ENCODE results near the gene HSD17B11.
A peak's percentile ranks its signal among the peaks of the same experiment; 100 is the strongest.
"Not testable (repeated sequence)": the region's sequence is repeated elsewhere in the genome, so short reads cannot be mapped to it uniquely, and the experiment has no call there.

The HSD17B11 gene

GRCh38 chr4:87390891-87391575 is at the start of gene HSD17B11:
TSS of gene HSD17B11 (minus strand) at chr4:87391188. CDS start at chr4:87391070, 118 bp downstream.
- H3K36me3 Mint-ChIP-seq (ENCODE audit: low read depth), result peaks cover 2% of the 10 kb centered on the region
- ATAC-seq (peak; percentile 99), DNase-seq (peak; percentile 79)
- H3K4me3 Mint-ChIP-seq, result peak within 1 kb of the TSS; percentile 89
- H3K4me1 Mint-ChIP-seq, result peaks cover 41% of the 10 kb centered on the region
- H3K27ac Mint-ChIP-seq, result peak within 1 kb of the TSS; percentile 90
- H3K27me3 Mint-ChIP-seq, result no peaks in the 10 kb centered on the region
- peaks cover 4% of the 10 kb centered on the region for H3K9me3 Mint-ChIP-seq

- Mint-ChIP-seq H3K27me3 (no peaks in the 10 kb centered on the region), H3K36me3 (ENCODE audit: low read depth) (peaks cover 11% of the 10 kb centered on the region), H3K27ac (no peak overlapping the region), H3K4me3 (no peak overlapping the region), H3K4me1 (peaks cover 7% of the 10 kb centered on the region), H3K9me3 (no peaks in the 10 kb centered on the region)
- ATAC-seq (no peak), DNase-seq (no peak)
Measured at GRCh38 chr4:87433342-87433741, 42.4 kb upstream of the HSD17B11 start.

GRCh38 chr4:87430038-87430437 is 39.0 kb upstream of the HSD17B11 start:
- H3K9me3 Mint-ChIP-seq, result no peaks in the 10 kb centered on the region
- H3K36me3 Mint-ChIP-seq (ENCODE audit: low read depth), result peaks cover 2% of the 10 kb centered on the region
- no peak for ATAC-seq
- H3K27me3 Mint-ChIP-seq, result no peaks in the 10 kb centered on the region
- H3K27ac Mint-ChIP-seq, result no peak overlapping the region
- no peak overlapping the region for H3K4me3 Mint-ChIP-seq
- no peak for DNase-seq
- peaks cover 21% of the 10 kb centered on the region for H3K4me1 Mint-ChIP-seq

- Mint-ChIP-seq H3K27ac (no peak overlapping the region), H3K27me3 (no peaks in the 10 kb centered on the region), H3K4me3 (no peak overlapping the region), H3K36me3 (ENCODE audit: low read depth) (peaks cover 2% of the 10 kb centered on the region), H3K4me1 (peaks cover 28% of the 10 kb centered on the region), H3K9me3 (no peaks in the 10 kb centered on the region)
- DNase-seq, result no peak
- no peak for ATAC-seq
Measured at GRCh38 chr4:87428979-87429378, 38.0 kb upstream of the HSD17B11 start.

GRCh38 chr4:87427518-87427868 is 36.5 kb upstream of the HSD17B11 start:
- Mint-ChIP-seq H3K9me3 (no peaks in the 10 kb centered on the region), H3K4me3 (no peak overlapping the region), H3K27ac (no peak overlapping the region), H3K36me3 (ENCODE audit: low read depth) (peaks cover 2% of the 10 kb centered on the region), H3K27me3 (no peaks in the 10 kb centered on the region), H3K4me1 (peaks cover 37% of the 10 kb centered on the region)
- no peak for DNase-seq
- ATAC-seq, result no peak

GRCh38 chr4:87426865-87427517 is 36.0 kb upstream of the HSD17B11 start:
- Mint-ChIP-seq H3K27me3 (no peaks in the 10 kb centered on the region), H3K36me3 (ENCODE audit: low read depth) (peaks cover 2% of the 10 kb centered on the region), H3K4me3 (no peak overlapping the region), H3K9me3 (no peaks in the 10 kb centered on the region), H3K27ac (no peak overlapping the region), H3K4me1 (peaks cover 41% of the 10 kb centered on the region)
- no peak for DNase-seq
- no peak for ATAC-seq

GRCh38 chr4:87425711-87426110 is 34.7 kb upstream of the HSD17B11 start:
- ATAC-seq (no peak), DNase-seq (no peak)
- Mint-ChIP-seq H3K4me1 (peaks cover 46% of the 10 kb centered on the region), H3K9me3 (no peaks in the 10 kb centered on the region), H3K36me3 (ENCODE audit: low read depth) (no peaks in the 10 kb centered on the region), H3K4me3 (no peak overlapping the region), H3K27ac (no peak overlapping the region), H3K27me3 (no peaks in the 10 kb centered on the region)

- Mint-ChIP-seq H3K4me3 (peak overlapping the region; percentile 92), H3K4me1 (peaks cover 41% of the 10 kb centered on the region)
- not testable (repeated sequence) for DNase-seq; H3K27me3 Mint-ChIP-seq; ATAC-seq; H3K36me3 Mint-ChIP-seq (ENCODE audit: low read depth); H3K9me3 Mint-ChIP-seq; H3K27ac Mint-ChIP-seq
Measured at GRCh38 chr4:87424099-87424543, 33.1 kb upstream of the HSD17B11 start.

- peak overlapping the region; percentile 92 for H3K4me3 Mint-ChIP-seq
- ATAC-seq, result no peak
- H3K27ac Mint-ChIP-seq, result peak overlapping the region; percentile 93
- H3K27me3 Mint-ChIP-seq, result no peaks in the 10 kb centered on the region
- peaks cover 41% of the 10 kb centered on the region for H3K4me1 Mint-ChIP-seq
- no peaks in the 10 kb centered on the region for H3K9me3 Mint-ChIP-seq
- H3K36me3 Mint-ChIP-seq (ENCODE audit: low read depth), result no peaks in the 10 kb centered on the region
- DNase-seq, result no peak
Measured at GRCh38 chr4:87423317-87424098, 32.5 kb upstream of the HSD17B11 start.

GRCh38 chr4:87422104-87423052 is 31.4 kb upstream of the HSD17B11 start, which contains the start of gene NUDT9:
TSS of gene NUDT9 (plus strand) at chr4:87422573. CDS start at chr4:87422906, 333 bp downstream.
- Mint-ChIP-seq H3K4me3 (peak within 1 kb of the TSS; percentile 92), H3K27me3 (no peaks in the 10 kb centered on the region)

GRCh38 chr4:87420276-87420830 is 29.4 kb upstream of the HSD17B11 start:
- H3K9me3 Mint-ChIP-seq, result no peaks in the 10 kb centered on the region
- H3K36me3 Mint-ChIP-seq (ENCODE audit: low read depth), result no peaks in the 10 kb centered on the region
- H3K27ac Mint-ChIP-seq, result no peak overlapping the region
- no peak overlapping the region for H3K4me3 Mint-ChIP-seq
- H3K27me3 Mint-ChIP-seq, result no peaks in the 10 kb centered on the region
- H3K4me1 Mint-ChIP-seq, result peaks cover 27% of the 10 kb centered on the region
- ATAC-seq (no peak), DNase-seq (no peak)

More at GRCh38 chr4:87422104-87423052, 31.4 kb upstream of the HSD17B11 start, which contains the start of gene NUDT9:
- Mint-ChIP-seq H3K9me3 (no peaks in the 10 kb centered on the region), H3K27ac (peak within 1 kb of the TSS; percentile 93), H3K36me3 (ENCODE audit: low read depth) (no peaks in the 10 kb centered on the region), H3K4me1 (peaks cover 34% of the 10 kb centered on the region)
- DNase-seq (peak; percentile 90), ATAC-seq (peak; percentile 89)

- DNase-seq (no peak), ATAC-seq (no peak)
- Mint-ChIP-seq H3K4me3 (no peak overlapping the region), H3K4me1 (peaks cover 25% of the 10 kb centered on the region), H3K36me3 (ENCODE audit: low read depth) (no peaks in the 10 kb centered on the region), H3K27ac (no peak overlapping the region), H3K27me3 (no peaks in the 10 kb centered on the region), H3K9me3 (no peaks in the 10 kb centered on the region)
Measured at GRCh38 chr4:87419578-87420249, 28.7 kb upstream of the HSD17B11 start.

GRCh38 chr4:87418410-87418809 is 27.4 kb upstream of the HSD17B11 start:
- not testable (repeated sequence) for H3K27ac Mint-ChIP-seq; H3K36me3 Mint-ChIP-seq (ENCODE audit: low read depth); H3K4me3 Mint-ChIP-seq

More at GRCh38 chr4:87418410-87418809, 27.4 kb upstream of the HSD17B11 start:
- not testable (repeated sequence) for H3K27me3 Mint-ChIP-seq, H3K9me3 Mint-ChIP-seq, ATAC-seq, DNase-seq
- peaks cover 14% of the 10 kb centered on the region for H3K4me1 Mint-ChIP-seq

Data from activated naive CD8-positive, alpha-beta T cell treated with anti-CD3 and anti-CD28 coated beads, Interleukin-2, amount 50 U/mL, for 24 hours (primary cell).